Esophagus mucosa (tissue), 1 donor: ENCODE measurements around the gene PDGFA. TPM values are rescaled to one million over a fixed set of nuclear protein-coding genes. Genes with fewer than 3 reads are reported as not detected.

Experiments
- ATAC-seq: fragments of 200-7000 bp; cut with Tn5 transposase; one replicate; pipeline ENCODE4 v1.9.1; 2020
- total RNA-seq: library from RNA; stranded (reverse); gene quantifications from one replicate; pipeline ENCODE4 v1.2.4, GENCODE V29; 2023
- donor health status: DM: yes; HTN: yes; CAD: no.

Gene PDGFA
- total RNA-seq, 1 donor from 2014 or later: 4.1 TPM

- ATAC-seq: peak; percentile 6
Measured at GRCh38 chr7:458511-459245, 61.0 kb downstream of the PDGFA start.

GRCh38 chr7:457814-458510 lies 61.7 kb downstream of the PDGFA start:
- ATAC-seq: peak; percentile 23

GRCh38 chr7:455110-455928 lies 64.3 kb downstream of the PDGFA start:
- no peak for ATAC-seq

GRCh38 chr7:454356-455109 lies 65.1 kb downstream of the PDGFA start:
- ATAC-seq: no peak

GRCh38 chr7:453597-454306 lies 65.9 kb downstream of the PDGFA start:
- no peak for ATAC-seq

- ATAC-seq: peak; percentile 32
Measured at GRCh38 chr7:452791-453455, 66.7 kb downstream of the PDGFA start.

- no peak for ATAC-seq
Measured at GRCh38 chr7:452226-452751, 67.4 kb downstream of the PDGFA start.

GRCh38 chr7:451255-452225 lies 68.1 kb downstream of the PDGFA start:
- no peak for ATAC-seq

- ATAC-seq: no peak
Measured at GRCh38 chr7:450741-451140, 68.9 kb downstream of the PDGFA start.

GRCh38 chr7:450036-450435 lies 69.6 kb downstream of the PDGFA start:
- no peak for ATAC-seq

- no peak for ATAC-seq
Measured at GRCh38 chr7:449324-450019, 70.2 kb downstream of the PDGFA start.

GRCh38 chr7:447523-447922 lies 72.1 kb downstream of the PDGFA start:
- no peak for ATAC-seq

Other genes with a start within 250 kb of the PDGFA start
- not detected for gene FOXL3, start 229.7 kb downstream of the PDGFA start, total RNA-seq
- 21.8 TPM for gene DNAAF5, start 206.9 kb upstream of the PDGFA start, total RNA-seq
- 17.0 TPM for gene PRKAR1B, start 207.4 kb upstream of the PDGFA start, total RNA-seq